Measurements from ENCODE around the gene FOXN4. TPM values are rescaled to one million over a fixed set of nuclear protein-coding genes. Genes with fewer than 3 reads are reported as not detected.

FOXN4 gene
- total RNA-seq, 1 experiment from 2014 or later, result 0.52 TPM

GRCh38 chr12:109267361-109267760 is 41.7 kb downstream of the FOXN4 start:
- Histone ChIP-seq H3K9me2 (ENCODE audit: insufficient read depth) (no peaks in the 10 kb centered on the region), H3K27ac (ENCODE audit: low read depth, low read length) (no peak overlapping the region), H3K4me1 (ENCODE audit: control insufficient read depth in 1 of 2, insufficient read depth in 2 of 2, low read length in 2 of 2) (peaks cover 0 to 13% of the 10 kb centered on the region in 2 experiments; a peak in 2 of 4 replicates), H3K4me3 (replicated peaks in 1 of 2; ENCODE audit: low read depth in 1 of 2, low read length in 2 of 2) (no peak overlapping the region), H2AFZ (ENCODE audit: low read depth, low read length, poor library complexity, severe bottlenecking) (no peak overlapping the region), H3K27me3 (ENCODE audit: insufficient read depth, low read length) (no peaks in the 10 kb centered on the region), H4K20me1 (ENCODE audit: insufficient read depth) (no peaks in the 10 kb centered on the region), H3K36me3 (ENCODE audit: control insufficient read depth in 1 of 2, insufficient read depth in 2 of 2, low read length in 2 of 2) (no peaks in the 10 kb centered on the region), H3K4me2 (ENCODE audit: low read length) (no peak overlapping the region), H3K9me3 (ENCODE audit: control insufficient read depth in 1 of 2, insufficient read depth in 1 of 2, low read depth in 1 of 2, low read length in 2 of 2) (no peaks in the 10 kb centered on the region), H3K79me2 (ENCODE audit: insufficient read depth, low read length) (no peaks in the 10 kb centered on the region), H3K9ac (ENCODE audit: low read length) (no peak overlapping the region)
- ATAC-seq (no peak), DNase-seq (ENCODE audit: low read depth, low spot score) (no peak)
- BruUV-seq (replicated peaks), result no TSS peak
- intact Hi-C loops (cut with micrococcal nuclease), result no loop called here
- POLR2A ChIA-PET, result no interaction called here
- RAD21 ChIA-PET (ENCODE audit: low non-redundant PET in 1 of 2, low total read pairs in 2 of 2, uncharacterized antibody in 2 of 2, unreplicated experiment in 2 of 2), result interaction anchor here in 1 of 2 experiments (1.4 kb wide), 1 partner anchor 118 kb away, joined by 4 read pairs; no protein-coding TSS in a partner anchor
- CTCF ChIA-PET, result interaction anchor here (2.7 kb wide), 1 partner anchor 118 kb away, joined by 11 read pairs; no protein-coding TSS in a partner anchor
- TF ChIP-seq YY1 (IDR thresholded peaks at IDR 0.05; ENCODE audit: extremely low read depth, insufficient replicate concordance, low read depth, low read length) (no peak), EZH2phosphoT487 (IDR thresholded peaks at IDR 0.05; ENCODE audit: borderline replicate concordance) (no peak), POLR2A (IDR thresholded peaks at IDR 0.05; ENCODE audit: borderline replicate concordance, extremely low read depth, insufficient read depth, insufficient read length) (no peak), TCF7L2 (IDR thresholded peaks at IDR 0.05; ENCODE audit: borderline replicate concordance, extremely low read depth, insufficient read depth, insufficient read length) (no peak), ELF1 (IDR thresholded peaks at IDR 0.05; ENCODE audit: borderline replicate concordance, low read depth) (no peak), RAD21 (IDR thresholded peaks at IDR 0.05; ENCODE audit: low read depth) (no peak), SIN3A (IDR thresholded peaks at IDR 0.05; ENCODE audit: low read depth) (no peak), ZBTB33 (IDR thresholded peaks at IDR 0.05; ENCODE audit: extremely low read depth, insufficient replicate concordance, low read length) (no peak), JUND (IDR thresholded peaks at IDR 0.05) (no peak), EZH2 (IDR thresholded peaks at IDR 0.05) (no peak), SRF (IDR thresholded peaks at IDR 0.05; ENCODE audit: low read depth) (no peak), ZNF274 (IDR thresholded peaks at IDR 0.05; ENCODE audit: low read depth, low read length) (no peak), EGR1 (IDR thresholded peaks at IDR 0.05; ENCODE audit: low read depth) (no peak), POLR2AphosphoS5 (IDR thresholded peaks at IDR 0.05; ENCODE audit: low read depth, low read length) (no peak), FOSL1 (IDR thresholded peaks at IDR 0.05; ENCODE audit: low read depth) (no peak)
- TF ChIP-seq, protein P1, sequence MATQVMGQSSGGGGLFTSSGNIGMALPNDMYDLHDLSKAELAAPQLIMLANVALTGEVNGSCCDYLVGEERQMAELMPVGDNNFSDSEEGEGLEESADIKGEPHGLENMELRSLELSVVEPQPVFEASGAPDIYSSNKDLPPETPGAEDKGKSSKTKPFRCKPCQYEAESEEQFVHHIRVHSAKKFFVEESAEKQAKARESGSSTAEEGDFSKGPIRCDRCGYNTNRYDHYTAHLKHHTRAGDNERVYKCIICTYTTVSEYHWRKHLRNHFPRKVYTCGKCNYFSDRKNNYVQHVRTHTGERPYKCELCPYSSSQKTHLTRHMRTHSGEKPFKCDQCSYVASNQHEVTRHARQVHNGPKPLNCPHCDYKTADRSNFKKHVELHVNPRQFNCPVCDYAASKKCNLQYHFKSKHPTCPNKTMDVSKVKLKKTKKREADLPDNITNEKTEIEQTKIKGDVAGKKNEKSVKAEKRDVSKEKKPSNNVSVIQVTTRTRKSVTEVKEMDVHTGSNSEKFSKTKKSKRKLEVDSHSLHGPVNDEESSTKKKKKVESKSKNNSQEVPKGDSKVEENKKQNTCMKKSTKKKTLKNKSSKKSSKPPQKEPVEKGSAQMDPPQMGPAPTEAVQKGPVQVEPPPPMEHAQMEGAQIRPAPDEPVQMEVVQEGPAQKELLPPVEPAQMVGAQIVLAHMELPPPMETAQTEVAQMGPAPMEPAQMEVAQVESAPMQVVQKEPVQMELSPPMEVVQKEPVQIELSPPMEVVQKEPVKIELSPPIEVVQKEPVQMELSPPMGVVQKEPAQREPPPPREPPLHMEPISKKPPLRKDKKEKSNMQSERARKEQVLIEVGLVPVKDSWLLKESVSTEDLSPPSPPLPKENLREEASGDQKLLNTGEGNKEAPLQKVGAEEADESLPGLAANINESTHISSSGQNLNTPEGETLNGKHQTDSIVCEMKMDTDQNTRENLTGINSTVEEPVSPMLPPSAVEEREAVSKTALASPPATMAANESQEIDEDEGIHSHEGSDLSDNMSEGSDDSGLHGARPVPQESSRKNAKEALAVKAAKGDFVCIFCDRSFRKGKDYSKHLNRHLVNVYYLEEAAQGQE (IDR thresholded peaks at IDR 0.05; ENCODE audit: low read depth), result no peak
- TF ChIP-seq, protein P2, sequence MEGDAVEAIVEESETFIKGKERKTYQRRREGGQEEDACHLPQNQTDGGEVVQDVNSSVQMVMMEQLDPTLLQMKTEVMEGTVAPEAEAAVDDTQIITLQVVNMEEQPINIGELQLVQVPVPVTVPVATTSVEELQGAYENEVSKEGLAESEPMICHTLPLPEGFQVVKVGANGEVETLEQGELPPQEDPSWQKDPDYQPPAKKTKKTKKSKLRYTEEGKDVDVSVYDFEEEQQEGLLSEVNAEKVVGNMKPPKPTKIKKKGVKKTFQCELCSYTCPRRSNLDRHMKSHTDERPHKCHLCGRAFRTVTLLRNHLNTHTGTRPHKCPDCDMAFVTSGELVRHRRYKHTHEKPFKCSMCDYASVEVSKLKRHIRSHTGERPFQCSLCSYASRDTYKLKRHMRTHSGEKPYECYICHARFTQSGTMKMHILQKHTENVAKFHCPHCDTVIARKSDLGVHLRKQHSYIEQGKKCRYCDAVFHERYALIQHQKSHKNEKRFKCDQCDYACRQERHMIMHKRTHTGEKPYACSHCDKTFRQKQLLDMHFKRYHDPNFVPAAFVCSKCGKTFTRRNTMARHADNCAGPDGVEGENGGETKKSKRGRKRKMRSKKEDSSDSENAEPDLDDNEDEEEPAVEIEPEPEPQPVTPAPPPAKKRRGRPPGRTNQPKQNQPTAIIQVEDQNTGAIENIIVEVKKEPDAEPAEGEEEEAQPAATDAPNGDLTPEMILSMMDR (IDR thresholded peaks at IDR 0.05 in 2 of 3, conservative IDR thresholded peaks at IDR 0.05 in 1 of 3; ENCODE audit: borderline replicate concordance in 1 of 3, insufficient read depth in 1 of 3, low read depth in 2 of 3, low read length in 2 of 3), result no peak

Data from HCT116 (cell line).